HCT116 (cell line): ENCODE measurements around the gene GRIN1. TPM values are rescaled to one million over a fixed set of nuclear protein-coding genes. Genes with fewer than 3 reads are reported as not detected.

Experiments used
- ATAC-seq: fragments of 200-7000 bp; cut with Tn5 transposase; 2 replicates; pipeline ENCODE4 v1.9.1; 2020; ENCODE audit warnings: mild to moderate bottlenecking, moderate library complexity
- BruUV-seq: library from RNA; stranded (reverse); fragments of 400-500 nt; replicated peaks from 2 replicates; lab custom pipeline; 2021; lab: Mats Ljungman, UMichigan
- CTCF ChIA-PET: fragments of 300-600 bp; sonication (Branson Sonifier 250); formaldehyde crosslinking; loops from one replicate; lab custom pipeline; 2021; ENCODE audit warnings: antibody characterized with exemption; lab: Charles Lee
- POLR2A ChIA-PET: fragments of 300-600, 350-600 bp; sonication (Branson Sonifier 250); formaldehyde crosslinking; loops from one replicate; lab custom pipeline; 2021; ENCODE audit warnings: antibody characterized with exemption; lab: Charles Lee
- RAD21 ChIA-PET, 2 experiments: fragments of 300-600 bp; sonication (Branson Sonifier 250); formaldehyde crosslinking; loops; one replicate each; lab custom pipeline; 2023; ENCODE audit warnings: low total read pairs in 2 of 2; ENCODE audit not compliant: uncharacterized antibody in 2 of 2, unreplicated experiment in 2 of 2, low non-redundant PET in 1 of 2; lab: Charles Lee
- DNase-seq: peaks from one replicate; pipeline ENCODE4 v3.0.0-alpha.2; 2010; ENCODE audit warnings: low read depth, low spot score
- H2AFZ ChIP-seq: fragments of 200-600 bp; shearing (Covaris generic), sonication (generic); 2 replicates; pipeline ENCODE4 v1.6.1; 2017; ENCODE audit warnings: low read depth, mixed run types, mixed read lengths, antibody characterized with exemption, low read length; ENCODE audit not compliant: poor library complexity, severe bottlenecking
- H3K27ac ChIP-seq: 2 replicates; pipeline ENCODE4 v1.5.1; 2012; ENCODE audit warnings: low read depth, low read length
- H3K27me3 ChIP-seq: fragments of 200-600 bp; sonication (generic); 2 replicates; pipeline ENCODE4 v1.6.1; 2016; ENCODE audit warnings: mixed run types, low read length, mixed read lengths; ENCODE audit not compliant: insufficient read depth
- H3K36me3 ChIP-seq, 2 experiments: fragments of 200-500 bp in 1 of 2; fragments of 200-600 bp in 1 of 2; sonication (Bioruptor generic) in 1 of 2; sonication (generic) in 1 of 2; 2 replicates each; pipeline versions ENCODE4 v1.5.1 to v1.6.1; 2014 to 2016; ENCODE audit warnings: low read length in 2 of 2, inconsistent platforms in 1 of 2, mixed read lengths in 1 of 2, mixed run types in 1 of 2; ENCODE audit not compliant: insufficient read depth in 2 of 2, control insufficient read depth in 1 of 2
- H3K4me1 ChIP-seq, 2 experiments: fragments of 200-600 bp in 1 of 2; sonication (generic) in 1 of 2; 2 replicates each; pipeline versions ENCODE4 v1.5.1 to v1.6.1; 2012 to 2017; ENCODE audit warnings: low read length in 2 of 2, inconsistent platforms in 1 of 2, mild to moderate bottlenecking in 1 of 2, mixed read lengths in 1 of 2, mixed run types in 1 of 2, moderate library complexity in 1 of 2; ENCODE audit not compliant: insufficient read depth in 2 of 2, control insufficient read depth in 1 of 2
- H3K4me2 ChIP-seq: fragments of 200-600 bp; sonication (generic); 2 replicates; pipeline ENCODE4 v1.6.1; 2017; ENCODE audit warnings: mixed run types, low read length, mixed read lengths
- H3K4me3 ChIP-seq, 2 experiments: fragments of 200-600 bp in 1 of 2; sonication (generic) in 1 of 2; replicated peaks in 1 of 2; 2 replicates each; pipeline ENCODE4 v1.5.1; 2011 to 2016; ENCODE audit warnings: low read length in 2 of 2, control low read depth in 1 of 2, low read depth in 1 of 2, mild to moderate bottlenecking in 1 of 2, mixed read lengths in 1 of 2, mixed run types in 1 of 2
- H3K79me2 ChIP-seq: fragments of 200-600 bp; sonication (generic); 2 replicates; pipeline ENCODE4 v1.6.1; 2017; ENCODE audit warnings: mild to moderate bottlenecking, mixed run types, low read length, moderate library complexity, mixed read lengths; ENCODE audit not compliant: insufficient read depth
- H3K9ac ChIP-seq: fragments of 200-600 bp; sonication (generic); 2 replicates; pipeline ENCODE4 v1.6.1; 2016; ENCODE audit warnings: low read length, mixed read lengths
- H3K9me2 ChIP-seq: fragments of 200-600 bp; sonication (generic), shearing (Covaris generic); 2 replicates; pipeline ENCODE4 v1.6.1; 2017; ENCODE audit warnings: mixed run types, mild to moderate bottlenecking, moderate library complexity; ENCODE audit not compliant: insufficient read depth
- H3K9me3 ChIP-seq, 2 experiments: fragments of 200-500 bp in 1 of 2; fragments of 200-600 bp in 1 of 2; sonication (Bioruptor generic) in 1 of 2; sonication (generic) in 1 of 2; 2 replicates each; pipeline ENCODE4 v1.6.1; 2014 to 2017; ENCODE audit warnings: low read length in 2 of 2, mixed read lengths in 2 of 2, inconsistent platforms in 1 of 2, low read depth in 1 of 2, mild to moderate bottlenecking in 1 of 2, mixed run types in 1 of 2, moderate library complexity in 1 of 2; ENCODE audit not compliant: control insufficient read depth in 1 of 2, insufficient read depth in 1 of 2
- H4K20me1 ChIP-seq: fragments of 200-600 bp; sonication (generic), shearing (Covaris generic); 2 replicates; pipeline ENCODE4 v1.6.1; 2017; ENCODE audit warnings: mixed run types, mild to moderate bottlenecking, moderate library complexity; ENCODE audit not compliant: insufficient read depth
- EGR1 ChIP-seq: IDR thresholded peaks from 2 replicates; pipeline ENCODE4 v1.6.1; 2012; ENCODE audit warnings: low read depth
- FOSL1 ChIP-seq: IDR thresholded peaks from 2 replicates; pipeline ENCODE4 v1.6.1; 2012; ENCODE audit warnings: low read depth
- JUND ChIP-seq: IDR thresholded peaks from 2 replicates; pipeline ENCODE4 v1.6.1; 2012
- POLR2AphosphoS5 ChIP-seq: IDR thresholded peaks from 2 replicates; pipeline ENCODE4 v1.6.1; 2011; ENCODE audit warnings: mild to moderate bottlenecking, low read depth, low read length, moderate library complexity
- RAD21 ChIP-seq: IDR thresholded peaks from 2 replicates; pipeline ENCODE4 v1.6.1; 2012; ENCODE audit warnings: low read depth, mild to moderate bottlenecking
- SP1 ChIP-seq: IDR thresholded peaks from 2 replicates; pipeline ENCODE4 v1.6.1; 2012; ENCODE audit warnings: low read depth
- YY1 ChIP-seq: IDR thresholded peaks from 2 replicates; pipeline ENCODE4 v1.6.1; 2011; ENCODE audit warnings: low read length, low read depth, moderate library complexity, mild to moderate bottlenecking; ENCODE audit not compliant: insufficient replicate concordance; ENCODE audit errors: extremely low read depth
- ZFX ChIP-seq: fragments of 450-650 bp; IDR thresholded peaks from 2 replicates; pipeline ENCODE4 v1.6.1; 2017
- intact Hi-C: fragments of 100-400 bp; cut with micrococcal nuclease; formaldehyde crosslinking; loops from 2 replicates; pipeline ENCODE4 v1.10.0; 2022
- total RNA-seq: library from RNA; stranded (reverse); gene quantifications from one replicate; pipeline ENCODE4 v1.2.1, GENCODE V29; 2021; ENCODE audit not compliant: unreplicated experiment
- TF ChIP-seq, protein P1 (sequence below): IDR thresholded peaks from 2 replicates; pipeline ENCODE4 v1.6.1; 2011; ENCODE audit warnings: mild to moderate bottlenecking, low read length, moderate library complexity; ENCODE audit not compliant: insufficient replicate concordance; ENCODE audit errors: extremely low read depth
- TF ChIP-seq, protein P2 (sequence below): IDR thresholded peaks from 2 replicates; pipeline ENCODE4 v1.6.1; 2012; ENCODE audit warnings: low read depth
- TF ChIP-seq, protein P3 (sequence below), 3 experiments: fragments of 200-600 bp in 1 of 3; sonication (generic) in 1 of 3; IDR thresholded peaks in 2 of 3; conservative IDR thresholded peaks in 1 of 3; 2 replicates each; pipeline ENCODE4 v1.5.1; 2012 to 2017; ENCODE audit warnings: low read depth in 2 of 3, low read length in 2 of 3, antibody characterized with exemption in 1 of 3, borderline replicate concordance in 1 of 3, control low read depth in 1 of 3, mild to moderate bottlenecking in 1 of 3, mixed read lengths in 1 of 3, mixed run types in 1 of 3, moderate library complexity in 1 of 3; ENCODE audit not compliant: insufficient read depth in 1 of 3

Gene GRIN1
- total RNA-seq, 1 experiment from 2014 or later, result 23.1 TPM

DNA sequence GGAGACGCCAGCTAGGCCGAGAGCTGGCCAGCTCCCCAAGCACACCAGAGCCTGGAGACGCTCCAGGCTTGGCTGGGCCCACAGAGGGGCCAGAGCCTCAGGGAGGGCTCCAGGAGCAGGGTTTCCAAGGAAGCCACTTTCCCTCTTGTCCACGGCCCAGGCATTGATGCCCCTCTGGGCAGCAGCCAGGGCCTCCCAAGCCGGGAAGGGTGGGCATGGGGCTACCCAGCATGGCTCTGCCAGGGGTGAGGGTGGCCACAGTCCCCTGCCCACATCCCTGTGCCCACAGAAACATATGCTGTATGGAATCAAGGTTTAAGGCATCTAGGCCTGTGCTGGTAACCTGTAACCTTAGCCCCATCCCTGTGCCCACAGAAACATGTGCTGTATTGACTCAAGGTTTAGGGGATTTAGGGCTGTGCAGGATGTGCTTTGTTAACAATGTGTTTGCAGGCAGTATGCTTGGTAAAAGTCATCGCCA, 22.9 kb upstream of the GRIN1 start:
- CTCF ChIA-PET, result no interaction called here
- no peak overlapping the region for H3K4me2 ChIP-seq
- H3K36me3 ChIP-seq, result peaks cover 6 to 18% of the 10 kb centered on the region in 2 experiments; a peak in 3 of 4 replicates
- no TSS peak for BruUV-seq
- H3K27me3 ChIP-seq, result no peaks in the 10 kb centered on the region
- intact Hi-C loops, result no loop called here
- H3K4me3 ChIP-seq, result no peak overlapping the region
- POLR2A ChIA-PET, result interaction anchor here (2.0 kb wide), 1 partner anchor 125 kb away, joined by 5 read pairs; the partner anchor contains the start of gene TUBB4B
- peaks cover 4 to 19% of the 10 kb centered on the region in 2 experiments for H3K4me1 ChIP-seq
- peaks cover 19% of the 10 kb centered on the region for H3K79me2 ChIP-seq
- RAD21 ChIA-PET, result no interaction called here
- ATAC-seq (no peak), DNase-seq (no peak)
- no peak overlapping the region for H3K9ac ChIP-seq
- H3K27ac ChIP-seq, result no peak overlapping the region; the same call in 1 of the 2 replicates
- TF ChIP-seq, protein P1, sequence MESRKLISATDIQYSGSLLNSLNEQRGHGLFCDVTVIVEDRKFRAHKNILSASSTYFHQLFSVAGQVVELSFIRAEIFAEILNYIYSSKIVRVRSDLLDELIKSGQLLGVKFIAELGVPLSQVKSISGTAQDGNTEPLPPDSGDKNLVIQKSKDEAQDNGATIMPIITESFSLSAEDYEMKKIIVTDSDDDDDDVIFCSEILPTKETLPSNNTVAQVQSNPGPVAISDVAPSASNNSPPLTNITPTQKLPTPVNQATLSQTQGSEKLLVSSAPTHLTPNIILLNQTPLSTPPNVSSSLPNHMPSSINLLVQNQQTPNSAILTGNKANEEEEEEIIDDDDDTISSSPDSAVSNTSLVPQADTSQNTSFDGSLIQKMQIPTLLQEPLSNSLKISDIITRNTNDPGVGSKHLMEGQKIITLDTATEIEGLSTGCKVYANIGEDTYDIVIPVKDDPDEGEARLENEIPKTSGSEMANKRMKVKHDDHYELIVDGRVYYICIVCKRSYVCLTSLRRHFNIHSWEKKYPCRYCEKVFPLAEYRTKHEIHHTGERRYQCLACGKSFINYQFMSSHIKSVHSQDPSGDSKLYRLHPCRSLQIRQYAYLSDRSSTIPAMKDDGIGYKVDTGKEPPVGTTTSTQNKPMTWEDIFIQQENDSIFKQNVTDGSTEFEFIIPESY, result no peak
- TF ChIP-seq FOSL1 (no peak), SP1 (no peak)
- no peaks in the 10 kb centered on the region for H3K9me3 ChIP-seq
- H2AFZ ChIP-seq, result no peak overlapping the region
- no peaks in the 10 kb centered on the region for H4K20me1 ChIP-seq
- no peaks in the 10 kb centered on the region for H3K9me2 ChIP-seq

DNA sequence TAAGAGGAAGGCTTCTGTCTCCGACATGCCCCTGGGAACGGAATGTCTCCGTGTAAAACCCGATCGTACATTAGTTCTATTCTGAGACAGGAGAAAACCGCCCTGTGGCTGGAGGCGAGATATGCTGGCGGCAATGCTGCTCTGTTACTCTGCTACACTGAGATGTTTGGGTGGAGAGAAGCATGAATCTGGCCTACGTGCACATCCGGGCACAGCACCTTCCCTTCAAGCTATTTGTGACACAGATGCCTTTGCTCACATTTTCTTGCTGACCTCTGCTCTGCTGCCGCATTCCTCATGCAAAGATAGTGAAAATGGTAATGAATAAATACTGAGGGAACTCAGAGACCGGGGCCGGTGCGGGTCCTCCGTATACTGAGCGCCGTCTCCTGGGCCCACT, 22.2 kb upstream of the GRIN1 start:
- ATAC-seq (no peak), DNase-seq (no peak)
- H2AFZ ChIP-seq, result no peak overlapping the region
- H4K20me1 ChIP-seq, result no peaks in the 10 kb centered on the region
- ChIA-PET RAD21 (no interaction called here), CTCF (no interaction called here), POLR2A (no interaction called here)
- TF ChIP-seq, protein P2, sequence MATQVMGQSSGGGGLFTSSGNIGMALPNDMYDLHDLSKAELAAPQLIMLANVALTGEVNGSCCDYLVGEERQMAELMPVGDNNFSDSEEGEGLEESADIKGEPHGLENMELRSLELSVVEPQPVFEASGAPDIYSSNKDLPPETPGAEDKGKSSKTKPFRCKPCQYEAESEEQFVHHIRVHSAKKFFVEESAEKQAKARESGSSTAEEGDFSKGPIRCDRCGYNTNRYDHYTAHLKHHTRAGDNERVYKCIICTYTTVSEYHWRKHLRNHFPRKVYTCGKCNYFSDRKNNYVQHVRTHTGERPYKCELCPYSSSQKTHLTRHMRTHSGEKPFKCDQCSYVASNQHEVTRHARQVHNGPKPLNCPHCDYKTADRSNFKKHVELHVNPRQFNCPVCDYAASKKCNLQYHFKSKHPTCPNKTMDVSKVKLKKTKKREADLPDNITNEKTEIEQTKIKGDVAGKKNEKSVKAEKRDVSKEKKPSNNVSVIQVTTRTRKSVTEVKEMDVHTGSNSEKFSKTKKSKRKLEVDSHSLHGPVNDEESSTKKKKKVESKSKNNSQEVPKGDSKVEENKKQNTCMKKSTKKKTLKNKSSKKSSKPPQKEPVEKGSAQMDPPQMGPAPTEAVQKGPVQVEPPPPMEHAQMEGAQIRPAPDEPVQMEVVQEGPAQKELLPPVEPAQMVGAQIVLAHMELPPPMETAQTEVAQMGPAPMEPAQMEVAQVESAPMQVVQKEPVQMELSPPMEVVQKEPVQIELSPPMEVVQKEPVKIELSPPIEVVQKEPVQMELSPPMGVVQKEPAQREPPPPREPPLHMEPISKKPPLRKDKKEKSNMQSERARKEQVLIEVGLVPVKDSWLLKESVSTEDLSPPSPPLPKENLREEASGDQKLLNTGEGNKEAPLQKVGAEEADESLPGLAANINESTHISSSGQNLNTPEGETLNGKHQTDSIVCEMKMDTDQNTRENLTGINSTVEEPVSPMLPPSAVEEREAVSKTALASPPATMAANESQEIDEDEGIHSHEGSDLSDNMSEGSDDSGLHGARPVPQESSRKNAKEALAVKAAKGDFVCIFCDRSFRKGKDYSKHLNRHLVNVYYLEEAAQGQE, result no peak
- TF ChIP-seq, protein P3, sequence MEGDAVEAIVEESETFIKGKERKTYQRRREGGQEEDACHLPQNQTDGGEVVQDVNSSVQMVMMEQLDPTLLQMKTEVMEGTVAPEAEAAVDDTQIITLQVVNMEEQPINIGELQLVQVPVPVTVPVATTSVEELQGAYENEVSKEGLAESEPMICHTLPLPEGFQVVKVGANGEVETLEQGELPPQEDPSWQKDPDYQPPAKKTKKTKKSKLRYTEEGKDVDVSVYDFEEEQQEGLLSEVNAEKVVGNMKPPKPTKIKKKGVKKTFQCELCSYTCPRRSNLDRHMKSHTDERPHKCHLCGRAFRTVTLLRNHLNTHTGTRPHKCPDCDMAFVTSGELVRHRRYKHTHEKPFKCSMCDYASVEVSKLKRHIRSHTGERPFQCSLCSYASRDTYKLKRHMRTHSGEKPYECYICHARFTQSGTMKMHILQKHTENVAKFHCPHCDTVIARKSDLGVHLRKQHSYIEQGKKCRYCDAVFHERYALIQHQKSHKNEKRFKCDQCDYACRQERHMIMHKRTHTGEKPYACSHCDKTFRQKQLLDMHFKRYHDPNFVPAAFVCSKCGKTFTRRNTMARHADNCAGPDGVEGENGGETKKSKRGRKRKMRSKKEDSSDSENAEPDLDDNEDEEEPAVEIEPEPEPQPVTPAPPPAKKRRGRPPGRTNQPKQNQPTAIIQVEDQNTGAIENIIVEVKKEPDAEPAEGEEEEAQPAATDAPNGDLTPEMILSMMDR (IDR thresholded peaks at IDR 0.05 in 2 of 3, conservative IDR thresholded peaks at IDR 0.05 in 1 of 3; ENCODE audit: borderline replicate concordance in 1 of 3, insufficient read depth in 1 of 3, low read depth in 2 of 3, low read length in 2 of 3), result no peak
- TF ChIP-seq ZFX (no peak), JUND (no peak), FOSL1 (no peak), POLR2AphosphoS5 (no peak), EGR1 (no peak), RAD21 (no peak), YY1 (no peak), SP1 (no peak)
- H3K79me2 ChIP-seq, result peaks cover 19% of the 10 kb centered on the region
- H3K9me3 ChIP-seq, result no peaks in the 10 kb centered on the region
- H3K4me2 ChIP-seq, result no peak overlapping the region
- H3K4me1 ChIP-seq, result peaks cover 4 to 21% of the 10 kb centered on the region in 2 experiments
- peaks cover 5 to 13% of the 10 kb centered on the region in 2 experiments; a peak in 3 of 4 replicates for H3K36me3 ChIP-seq
- H3K27me3 ChIP-seq, result no peaks in the 10 kb centered on the region
- H3K9ac ChIP-seq, result no peak overlapping the region
- H3K4me3 ChIP-seq, result no peak overlapping the region
- no peaks in the 10 kb centered on the region for H3K9me2 ChIP-seq
- no peak overlapping the region for H3K27ac ChIP-seq
- no TSS peak for BruUV-seq
- intact Hi-C loops, result no loop called here
